ENCODE measurements around the gene WASF2.

Gene WASF2

DNA sequence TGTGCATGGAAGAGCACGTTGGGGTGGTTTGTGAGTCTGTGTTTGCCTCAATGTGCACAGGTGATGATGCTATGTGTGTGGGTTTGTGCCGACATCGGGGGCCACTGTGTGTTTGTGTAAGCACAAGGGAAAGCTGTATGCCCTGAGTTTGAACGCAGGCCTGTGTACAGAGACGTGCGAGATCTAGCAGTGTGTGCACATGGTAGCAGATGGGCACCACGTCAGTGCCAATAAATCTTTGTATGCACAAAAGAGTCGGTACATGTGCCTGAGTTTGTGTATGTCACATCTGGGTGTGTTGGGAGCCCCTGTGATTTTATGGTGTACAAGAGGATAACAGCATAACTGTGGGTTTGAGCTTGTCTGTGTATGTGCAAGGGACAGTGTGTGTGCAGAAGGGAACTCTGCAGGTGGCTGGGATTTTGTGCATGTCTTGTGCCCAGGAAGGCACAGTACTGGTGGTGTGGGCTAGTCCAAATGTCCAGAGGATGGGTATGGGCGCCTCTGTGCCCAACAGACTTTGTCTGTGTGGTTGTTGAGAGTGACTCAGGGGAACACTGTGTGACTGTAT, 32.0 kb upstream of the WASF2 start:
- Histone ChIP-seq H3K36me3 (ENCODE audit: insufficient read depth, low read length) (no peaks in the 10 kb centered on the region), H3K27ac (ENCODE audit: low read length) (no peak overlapping the region), H4K20me1 (ENCODE audit: insufficient read depth, low read length) (no peaks in the 10 kb centered on the region), H3K79me2 (ENCODE audit: insufficient read depth, low read length) (no peaks in the 10 kb centered on the region), H2AFZ (ENCODE audit: low read depth, low read length) (no peak overlapping the region), H3K4me1 (ENCODE audit: insufficient read depth, low read length) (peaks cover 16% of the 10 kb centered on the region), H3K4me2 (ENCODE audit: insufficient read depth, low read length) (no peak overlapping the region), H3K9me3 (ENCODE audit: insufficient read depth, low read length, severe bottlenecking) (no peaks in the 10 kb centered on the region), H3K4me3 (ENCODE audit: low read depth in 1 of 2, low read length in 2 of 2) (no peak overlapping the region), H3K9ac (ENCODE audit: low read depth, low read length) (no peak overlapping the region), H3K27me3 (ENCODE audit: insufficient read depth, low read length, poor library complexity) (no peaks in the 10 kb centered on the region)
- DNase-seq (no peak), ATAC-seq (ENCODE audit: insufficient read depth, low read depth) (no peak)
- no peak for TF ChIP-seq EZH2 (IDR thresholded peaks at IDR 0.05; ENCODE audit: borderline replicate concordance, low read depth, low read length, severe bottlenecking)
- TF ChIP-seq, protein P1, sequence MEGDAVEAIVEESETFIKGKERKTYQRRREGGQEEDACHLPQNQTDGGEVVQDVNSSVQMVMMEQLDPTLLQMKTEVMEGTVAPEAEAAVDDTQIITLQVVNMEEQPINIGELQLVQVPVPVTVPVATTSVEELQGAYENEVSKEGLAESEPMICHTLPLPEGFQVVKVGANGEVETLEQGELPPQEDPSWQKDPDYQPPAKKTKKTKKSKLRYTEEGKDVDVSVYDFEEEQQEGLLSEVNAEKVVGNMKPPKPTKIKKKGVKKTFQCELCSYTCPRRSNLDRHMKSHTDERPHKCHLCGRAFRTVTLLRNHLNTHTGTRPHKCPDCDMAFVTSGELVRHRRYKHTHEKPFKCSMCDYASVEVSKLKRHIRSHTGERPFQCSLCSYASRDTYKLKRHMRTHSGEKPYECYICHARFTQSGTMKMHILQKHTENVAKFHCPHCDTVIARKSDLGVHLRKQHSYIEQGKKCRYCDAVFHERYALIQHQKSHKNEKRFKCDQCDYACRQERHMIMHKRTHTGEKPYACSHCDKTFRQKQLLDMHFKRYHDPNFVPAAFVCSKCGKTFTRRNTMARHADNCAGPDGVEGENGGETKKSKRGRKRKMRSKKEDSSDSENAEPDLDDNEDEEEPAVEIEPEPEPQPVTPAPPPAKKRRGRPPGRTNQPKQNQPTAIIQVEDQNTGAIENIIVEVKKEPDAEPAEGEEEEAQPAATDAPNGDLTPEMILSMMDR (IDR thresholded peaks at IDR 0.05; ENCODE audit: borderline replicate concordance, extremely low read depth, low read length, poor library complexity, severe bottlenecking) = no peak

DNA sequence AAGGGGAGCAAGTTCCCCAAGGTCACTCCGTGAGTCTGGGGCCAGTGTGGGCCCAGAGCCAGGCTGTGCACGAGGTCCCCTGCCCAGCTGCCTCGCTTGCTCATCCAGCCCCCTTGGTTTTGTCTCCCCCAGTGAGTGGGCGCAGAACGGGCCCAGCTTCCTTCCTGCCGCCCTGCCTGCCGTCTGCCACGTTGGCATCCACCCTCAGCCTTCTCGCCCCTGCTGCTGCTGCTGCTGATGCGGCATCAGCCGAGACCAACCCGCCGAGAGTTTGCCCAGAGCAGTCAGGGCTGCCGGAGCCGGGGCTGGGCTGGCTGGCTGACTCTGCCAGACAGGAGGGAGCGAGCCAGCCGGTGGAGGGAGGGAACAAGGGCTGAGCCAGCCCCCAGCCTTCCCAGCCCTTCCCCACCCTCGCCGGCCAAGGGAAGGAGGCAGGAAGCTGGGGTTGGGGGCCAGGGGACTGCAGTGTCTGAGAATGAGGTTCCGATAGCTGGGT, 31.4 kb upstream of the WASF2 start:
- Histone ChIP-seq H3K4me2 (ENCODE audit: insufficient read depth, low read length) (no peak overlapping the region), H3K27me3 (ENCODE audit: insufficient read depth, low read length, poor library complexity) (no peaks in the 10 kb centered on the region), H4K20me1 (ENCODE audit: insufficient read depth, low read length) (no peaks in the 10 kb centered on the region), H2AFZ (ENCODE audit: low read depth, low read length) (no peak overlapping the region), H3K27ac (ENCODE audit: low read length) (no peak overlapping the region), H3K9me3 (ENCODE audit: insufficient read depth, low read length, severe bottlenecking) (no peaks in the 10 kb centered on the region), H3K4me3 (ENCODE audit: low read depth in 1 of 2, low read length in 2 of 2) (no peak overlapping the region), H3K36me3 (ENCODE audit: insufficient read depth, low read length) (no peaks in the 10 kb centered on the region), H3K9ac (ENCODE audit: low read depth, low read length) (no peak overlapping the region), H3K79me2 (ENCODE audit: insufficient read depth, low read length) (no peaks in the 10 kb centered on the region), H3K4me1 (ENCODE audit: insufficient read depth, low read length) (peaks cover 12% of the 10 kb centered on the region)
- no peak for TF ChIP-seq EZH2 (IDR thresholded peaks at IDR 0.05; ENCODE audit: borderline replicate concordance, low read depth, low read length, severe bottlenecking)
- TF ChIP-seq, protein P1 (IDR thresholded peaks at IDR 0.05; ENCODE audit: borderline replicate concordance, extremely low read depth, low read length, poor library complexity, severe bottlenecking) = no peak
- no peak for ATAC-seq (ENCODE audit: insufficient read depth, low read depth)
- no peak for DNase-seq

DNA sequence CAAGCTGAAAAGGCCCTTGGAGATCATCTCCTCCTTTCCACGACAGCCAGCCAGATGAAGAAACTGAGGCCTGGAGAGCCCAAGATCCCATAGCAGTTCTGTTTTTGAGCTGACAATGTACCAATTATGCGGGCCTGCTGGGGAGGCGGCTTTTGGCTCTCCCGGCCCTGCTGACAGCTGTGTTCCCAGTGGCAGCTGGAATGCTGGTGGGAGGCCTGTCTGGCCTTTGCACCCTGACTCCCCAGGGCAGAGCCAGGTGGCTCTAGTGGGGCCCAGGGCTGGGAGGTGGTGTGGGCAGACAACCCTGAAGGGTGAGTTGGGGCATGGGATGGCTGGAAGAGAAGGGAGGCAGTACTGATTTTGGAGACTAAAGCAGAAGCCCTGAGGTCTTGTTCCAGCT, 30.7 kb upstream of the WASF2 start:
- H3K27ac ChIP-seq (ENCODE audit: low read length) = no peak overlapping the region

More for the DNA sequence above, 30.7 kb upstream of the WASF2 start:
- H3K4me1 ChIP-seq (ENCODE audit: insufficient read depth, low read length) = peaks cover 6% of the 10 kb centered on the region
- no peak for TF ChIP-seq EZH2 (IDR thresholded peaks at IDR 0.05; ENCODE audit: borderline replicate concordance, low read depth, low read length, severe bottlenecking)
- TF ChIP-seq, protein P1 (IDR thresholded peaks at IDR 0.05; ENCODE audit: borderline replicate concordance, extremely low read depth, low read length, poor library complexity, severe bottlenecking) = no peak
- no peak overlapping the region for H2AFZ ChIP-seq (ENCODE audit: low read depth, low read length)
- no peaks in the 10 kb centered on the region for H3K27me3 ChIP-seq (ENCODE audit: insufficient read depth, low read length, poor library complexity)
- ATAC-seq (ENCODE audit: insufficient read depth, low read depth) (no peak), DNase-seq (no peak)
- H3K36me3 ChIP-seq (ENCODE audit: insufficient read depth, low read length) = no peaks in the 10 kb centered on the region
- H3K4me3 ChIP-seq (ENCODE audit: low read depth in 1 of 2, low read length in 2 of 2) = no peak overlapping the region
- no peak overlapping the region for H3K9ac ChIP-seq (ENCODE audit: low read depth, low read length)
- H3K9me3 ChIP-seq (ENCODE audit: insufficient read depth, low read length, severe bottlenecking) = no peaks in the 10 kb centered on the region
- no peak overlapping the region for H3K4me2 ChIP-seq (ENCODE audit: insufficient read depth, low read length)
- H3K79me2 ChIP-seq (ENCODE audit: insufficient read depth, low read length) = no peaks in the 10 kb centered on the region
- no peaks in the 10 kb centered on the region for H4K20me1 ChIP-seq (ENCODE audit: insufficient read depth, low read length)

Data from DND-41 (cell line).